HG03521 (cell line): ENCODE data around the gene SETD2.
"Not testable (repeated sequence)": the region's sequence is repeated elsewhere in the genome, so short reads cannot be mapped to it uniquely, and the experiment has no call there.

Source experiments
- ATAC-seq: cut with Tn5 transposase; IDR thresholded peaks from one replicate; pipeline ENCODE4 v1.9.1; 2021; ENCODE audit warnings: mild to moderate bottlenecking, moderate library complexity; ENCODE audit not compliant: unreplicated experiment

Gene SETD2

DNA sequence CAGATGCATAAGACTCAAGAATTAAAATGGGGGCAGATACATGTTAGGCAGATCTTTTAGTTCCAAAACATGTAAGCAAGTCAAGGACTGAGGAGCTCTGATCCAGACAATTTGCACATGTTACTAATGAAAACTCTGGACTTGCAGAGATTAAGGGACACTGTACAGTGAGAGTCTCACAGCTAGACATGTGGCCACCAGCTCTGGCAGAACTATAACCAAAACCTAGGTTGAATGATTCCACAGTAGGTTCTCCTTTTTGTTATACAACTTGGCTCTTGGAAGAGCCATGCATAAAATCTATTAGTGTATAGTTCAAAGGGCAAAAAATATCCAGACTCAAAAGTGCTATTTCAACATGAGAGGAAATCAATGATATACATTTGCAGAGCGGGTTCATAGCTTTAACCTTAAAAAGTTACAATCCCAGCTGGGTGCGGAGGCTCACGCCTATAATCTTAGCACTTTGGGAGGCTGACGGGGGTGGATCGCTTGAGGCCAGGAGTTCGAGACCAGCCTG, 61.8 kb downstream of the SETD2 start:
- no peak for ATAC-seq

DNA sequence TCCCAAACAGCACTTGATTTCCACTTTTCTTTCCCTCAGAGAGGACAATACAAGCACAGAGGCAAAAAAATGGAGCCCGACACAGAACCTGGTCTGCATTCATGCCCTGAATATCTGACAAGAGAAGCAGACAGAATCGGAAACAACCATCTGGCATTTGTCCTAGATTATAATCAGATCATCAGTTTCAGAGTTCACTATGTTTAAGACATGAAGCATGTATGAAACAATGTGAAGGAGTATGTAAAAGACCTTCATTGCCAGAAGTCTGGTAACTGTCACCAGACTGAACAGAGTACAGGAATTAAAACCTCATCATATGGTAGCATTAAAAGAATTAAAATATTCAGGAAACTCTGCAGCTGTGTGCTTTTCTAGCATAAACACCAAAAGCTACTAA, 65.0 kb downstream of the SETD2 start:
- no peak for ATAC-seq

DNA sequence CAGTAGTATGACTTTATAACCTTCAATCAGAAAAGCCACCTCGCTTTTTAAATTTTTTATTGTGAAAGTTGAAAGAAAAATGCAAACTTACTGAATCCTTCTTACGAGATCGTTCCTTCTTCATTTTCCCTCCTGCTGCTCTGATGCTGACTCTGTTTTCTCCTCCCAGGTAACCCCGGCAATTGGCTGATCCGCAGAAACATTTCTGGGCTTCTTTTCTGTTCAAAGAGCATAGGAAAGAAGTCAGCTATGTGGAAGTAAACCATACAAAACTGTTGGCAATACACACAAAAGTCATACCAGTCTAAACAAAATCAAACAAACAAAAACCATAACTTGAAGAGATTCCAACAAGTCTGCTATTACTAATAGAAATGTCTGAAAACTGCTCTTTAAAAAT, 66.0 kb downstream of the SETD2 start:
- no peak for ATAC-seq

DNA sequence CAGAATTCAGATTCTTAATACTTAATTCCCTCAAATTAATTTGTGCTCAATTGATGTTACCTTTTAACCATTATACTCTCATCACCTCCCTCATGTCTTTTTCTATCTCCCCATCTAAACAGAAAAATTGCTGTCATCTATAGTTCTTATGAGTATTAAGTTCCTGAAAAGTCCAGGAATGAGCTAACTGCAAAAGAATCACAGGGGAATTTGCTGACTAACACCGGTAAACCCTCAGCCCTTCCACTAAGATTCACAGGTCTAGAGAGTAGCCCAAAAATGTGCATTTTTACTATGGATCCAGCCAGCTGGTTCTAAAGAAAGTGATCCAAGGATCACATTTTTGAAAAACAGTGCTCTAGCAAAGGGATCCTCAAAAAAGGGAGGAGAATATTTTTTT, 67.0 kb downstream of the SETD2 start:
- ATAC-seq, result no peak

DNA sequence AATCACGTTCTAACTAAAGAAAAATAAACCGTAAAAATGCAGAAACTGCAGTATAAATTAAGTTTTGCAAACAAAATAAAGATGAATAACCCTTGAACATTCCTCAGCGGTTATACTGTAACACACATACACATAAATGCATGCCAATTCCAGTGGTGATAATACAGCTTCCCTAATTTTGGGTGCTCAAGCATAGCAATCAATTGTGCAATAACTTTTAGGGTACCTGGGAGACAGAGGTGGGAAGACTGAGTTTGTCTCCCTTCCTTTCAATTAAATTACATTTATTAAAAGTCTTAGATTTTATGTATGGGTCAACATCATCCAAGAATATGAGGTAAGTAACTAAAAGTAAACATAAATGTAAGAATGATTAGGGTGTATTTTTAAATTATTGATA, 71.8 kb downstream of the SETD2 start:
- ATAC-seq, result no peak

DNA sequence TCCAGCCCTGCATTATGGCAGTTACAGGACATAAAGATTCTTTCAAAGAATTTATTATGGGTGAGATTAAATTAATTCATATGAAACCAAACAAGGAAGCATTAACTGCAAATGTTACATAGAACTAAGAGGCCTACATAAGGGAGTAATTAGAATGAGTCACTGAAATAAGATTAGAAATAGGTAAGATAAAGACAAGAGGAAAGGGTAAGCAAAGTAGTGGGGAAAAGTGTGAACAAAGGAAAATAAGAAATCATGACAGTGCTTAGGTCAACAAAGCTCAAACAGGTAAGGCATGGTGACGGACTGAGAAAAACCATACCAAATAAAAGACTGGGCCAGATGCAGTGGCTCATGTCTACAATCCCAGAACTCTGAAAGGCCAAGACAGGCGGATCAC, 74.3 kb downstream of the SETD2 start:
- ATAC-seq, result no peak

DNA sequence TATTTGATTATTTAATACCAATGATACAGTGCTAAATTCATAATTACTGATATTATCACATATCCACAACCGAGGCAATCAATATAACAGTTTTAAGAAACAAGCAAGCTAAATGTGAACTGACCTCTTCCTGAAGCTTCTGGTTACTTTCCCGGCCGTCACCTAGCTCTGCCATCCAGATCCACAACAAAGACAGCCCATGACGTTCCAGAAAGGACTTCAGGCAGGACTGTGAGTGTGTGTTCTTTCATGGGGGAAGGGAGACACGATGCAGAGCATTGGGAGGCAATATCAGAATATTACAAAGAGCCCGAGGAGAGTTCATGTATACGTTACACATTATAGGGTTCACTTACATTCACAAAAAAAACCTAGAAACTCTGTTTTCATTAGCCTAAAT, 77.8 kb downstream of the SETD2 start:
- ATAC-seq, result no peak

DNA sequence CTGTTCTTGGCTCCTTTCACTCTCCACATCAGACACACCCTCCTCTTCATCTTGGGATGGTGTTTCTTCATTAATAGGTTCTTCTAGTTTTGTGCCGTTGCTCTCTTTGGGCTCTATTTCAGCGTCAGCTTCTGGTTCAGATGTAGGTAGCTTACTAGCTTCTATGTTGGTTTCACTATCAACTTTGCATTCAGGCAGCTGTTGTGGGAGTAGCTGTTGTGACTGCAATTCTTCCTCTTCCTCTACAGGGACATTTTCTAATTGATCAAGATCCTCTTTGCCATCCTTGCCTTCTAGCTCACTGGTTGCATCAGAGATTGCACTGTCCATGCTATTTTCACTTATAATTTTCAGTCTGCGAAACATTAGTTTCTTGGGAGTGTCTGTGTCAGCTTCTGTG, 80.1 kb downstream of the SETD2 start:
- ATAC-seq, result no peak

DNA sequence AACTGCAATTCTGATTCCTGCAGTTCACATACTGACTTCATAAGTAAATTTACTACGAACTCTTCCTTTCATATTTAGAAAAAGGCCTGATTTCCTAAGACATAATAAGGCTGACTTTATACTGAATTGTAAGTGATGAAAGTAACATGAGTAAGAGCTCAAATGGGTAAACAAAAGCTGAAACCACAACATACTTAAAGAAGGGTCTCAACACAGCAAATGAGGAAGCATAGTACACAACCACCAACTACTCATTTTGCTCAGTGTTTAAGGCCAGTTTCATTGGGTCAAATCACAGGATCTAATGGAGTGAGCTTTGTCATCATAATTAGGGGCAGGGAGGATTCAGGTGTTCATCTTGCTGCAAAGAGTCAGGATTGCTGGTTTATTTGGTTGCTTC, 81.4 kb downstream of the SETD2 start:
- ATAC-seq, result no peak

DNA sequence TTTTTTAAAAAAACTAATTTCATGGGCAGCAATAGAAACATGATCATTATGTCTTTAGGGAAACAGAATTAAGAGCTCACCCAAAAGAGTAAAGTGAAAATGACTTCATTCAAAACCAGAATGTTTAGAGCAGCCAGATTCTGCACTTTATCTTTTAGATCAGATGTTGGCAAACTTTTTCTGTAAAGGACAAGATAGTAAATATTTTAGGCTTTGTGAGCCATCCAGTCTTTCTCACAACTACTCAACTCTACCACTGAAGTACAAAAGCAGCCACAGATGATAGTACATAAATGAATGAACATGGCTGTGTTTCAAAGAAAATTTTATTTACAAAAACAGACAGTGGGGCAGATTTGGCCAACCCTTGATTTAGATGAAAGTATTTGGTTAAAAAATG, 84.5 kb downstream of the SETD2 start:
- no peak for ATAC-seq

DNA sequence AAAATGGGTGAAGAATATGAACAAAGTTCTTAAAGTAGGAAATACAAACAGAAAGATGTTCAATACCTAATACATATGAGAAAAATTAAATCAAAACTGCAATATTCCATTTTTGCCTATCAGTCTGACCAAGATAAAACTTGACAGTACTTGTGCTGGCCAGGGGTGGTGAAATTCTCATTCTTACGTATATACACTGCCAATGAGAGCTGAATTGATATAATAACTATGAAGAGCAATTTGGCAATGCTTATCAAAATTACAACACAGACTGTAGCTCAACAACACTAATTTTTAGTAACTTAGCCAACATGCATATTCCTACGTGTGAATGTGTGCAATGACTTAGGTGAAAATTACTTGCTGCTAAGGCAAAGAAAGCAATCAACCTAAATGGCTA, 90.2 kb downstream of the SETD2 start:
- ATAC-seq, result no peak

DNA sequence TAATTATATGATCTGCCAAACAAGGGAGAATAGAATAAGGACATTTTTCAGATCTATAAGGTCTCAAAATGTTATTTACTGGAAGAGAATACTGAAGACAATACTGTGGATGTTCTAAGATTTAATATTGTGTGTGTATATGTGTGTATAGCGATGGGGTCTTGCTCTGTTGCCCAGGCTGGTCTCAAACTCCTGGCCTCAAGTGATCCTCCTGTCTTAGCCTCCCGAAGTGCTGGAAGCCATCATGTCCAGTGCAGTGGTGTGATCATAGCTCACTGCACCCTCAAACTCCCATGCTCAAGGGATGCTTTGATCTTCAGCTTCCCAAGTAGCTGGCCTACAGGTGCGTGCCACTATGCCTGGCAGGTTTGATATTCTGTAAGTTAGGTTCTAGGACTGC, 93.1 kb downstream of the SETD2 start:
- no peak for ATAC-seq

DNA sequence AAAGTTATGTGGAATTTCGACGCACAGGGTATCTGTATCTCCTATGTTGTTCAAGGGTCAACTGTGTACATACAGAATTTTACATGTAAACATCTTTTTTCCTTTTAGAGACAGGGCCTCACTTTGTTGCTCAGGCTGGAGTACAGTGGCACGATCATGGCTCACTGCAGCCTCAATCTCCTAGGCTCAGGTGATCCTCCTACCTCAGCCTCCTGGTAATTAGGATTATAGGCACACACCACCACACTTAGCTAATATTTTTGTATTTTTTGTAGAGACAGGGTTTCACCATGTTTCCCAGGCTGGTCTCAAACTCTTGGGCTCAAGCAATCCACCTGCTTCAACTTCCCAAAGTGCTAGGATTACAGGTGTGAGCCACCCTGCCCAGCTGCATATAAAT, 97.7 kb downstream of the SETD2 start:
- ATAC-seq, result not testable (repeated sequence)

DNA sequence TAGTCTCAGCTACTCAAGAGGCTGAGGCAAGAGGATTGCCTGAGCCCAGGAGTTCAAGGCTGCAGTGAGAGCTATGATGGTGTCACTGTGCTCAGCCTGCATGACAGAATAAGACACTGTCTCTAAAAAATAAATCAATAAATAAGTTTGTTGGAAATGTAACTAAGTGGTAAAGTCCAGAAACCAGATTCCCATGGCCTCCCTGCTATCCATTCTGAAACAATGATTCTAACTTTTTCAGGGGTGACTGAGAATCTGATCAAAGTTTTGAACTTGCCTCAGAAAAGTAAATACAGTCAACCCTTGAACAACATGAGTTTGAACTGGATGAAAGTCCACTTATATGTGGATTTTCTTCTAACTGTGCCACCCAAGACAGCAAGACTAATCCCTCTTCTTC, 98.2 kb downstream of the SETD2 start:
- no peak for ATAC-seq

DNA sequence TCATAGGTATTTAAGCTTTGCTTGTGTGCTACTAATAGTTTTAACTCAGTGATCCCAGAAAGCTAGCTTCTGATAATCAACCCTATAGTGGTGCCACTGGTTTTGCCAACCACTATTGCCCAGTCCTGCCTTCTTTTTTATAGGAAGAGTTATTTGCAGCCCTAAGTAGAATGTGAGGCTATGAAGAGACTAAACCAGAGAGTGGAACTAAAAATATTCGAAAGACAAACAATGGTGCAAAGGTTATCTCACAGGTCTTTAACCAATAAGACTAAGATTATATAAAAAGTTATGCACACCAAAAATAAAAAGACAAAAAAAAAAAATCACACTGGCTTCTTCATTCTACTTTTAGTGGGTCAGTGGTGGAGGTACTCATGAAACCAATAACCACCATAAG, 98.9 kb downstream of the SETD2 start:
- no peak for ATAC-seq

DNA sequence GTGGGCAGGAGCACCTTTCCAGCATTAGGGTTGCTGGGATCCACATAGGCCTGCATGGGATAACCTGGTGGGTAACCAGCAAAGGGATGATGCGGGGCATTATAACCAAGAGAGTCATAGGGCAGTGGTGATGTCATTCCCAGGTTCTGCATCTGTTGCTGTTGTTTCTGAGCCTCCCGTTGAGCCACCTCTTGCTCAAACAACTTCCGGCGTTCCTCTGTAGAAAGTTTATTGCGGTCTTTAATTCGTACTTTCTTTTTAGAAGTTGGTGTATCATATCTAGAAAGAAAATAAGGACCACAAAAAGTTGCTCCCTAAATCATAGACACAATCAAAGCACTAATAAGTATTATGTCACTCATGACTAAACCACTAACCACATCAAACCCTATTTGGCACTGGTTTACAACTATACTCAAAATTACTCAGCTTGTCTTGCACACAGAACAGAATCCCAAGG, 106.7 kb downstream of the SETD2 start:
- ATAC-seq, result no peak

DNA sequence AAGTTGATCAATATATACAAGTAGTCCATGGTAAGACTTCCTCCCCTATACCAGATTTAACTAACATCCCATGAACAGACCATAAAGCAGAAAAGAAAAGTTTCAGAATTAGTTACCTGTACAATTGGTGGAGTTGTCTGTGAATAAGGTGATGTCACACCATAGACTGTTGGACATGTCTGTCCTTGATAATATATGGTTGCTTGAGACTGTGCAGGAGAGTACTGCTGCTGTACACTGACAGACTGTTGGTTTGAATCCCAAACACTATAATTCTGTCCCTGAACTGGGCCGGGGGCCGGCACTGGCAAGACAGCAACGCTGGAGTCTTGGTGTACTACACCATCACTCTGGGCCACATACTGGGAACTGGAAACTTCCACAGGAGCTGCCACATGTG, 107.2 kb downstream of the SETD2 start:
- ATAC-seq, result no peak

DNA sequence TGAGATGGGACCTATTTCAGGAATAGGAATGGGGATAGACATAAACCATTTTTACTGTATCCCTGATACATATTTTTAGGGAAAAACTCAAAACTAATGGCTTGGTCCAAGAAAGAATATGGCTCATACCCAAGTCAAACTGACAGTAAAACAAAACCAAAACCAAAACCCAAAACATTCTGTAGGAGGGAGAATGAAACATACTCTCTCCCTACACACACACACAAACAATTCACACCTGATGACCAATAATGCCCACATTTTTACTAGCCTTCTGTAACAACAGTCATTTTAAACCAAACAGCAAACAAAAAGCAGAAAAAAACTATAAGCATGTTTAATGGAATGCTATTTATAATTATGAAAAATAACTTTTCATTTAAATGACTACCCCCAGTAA, 109.5 kb downstream of the SETD2 start:
- ATAC-seq, result no peak

DNA sequence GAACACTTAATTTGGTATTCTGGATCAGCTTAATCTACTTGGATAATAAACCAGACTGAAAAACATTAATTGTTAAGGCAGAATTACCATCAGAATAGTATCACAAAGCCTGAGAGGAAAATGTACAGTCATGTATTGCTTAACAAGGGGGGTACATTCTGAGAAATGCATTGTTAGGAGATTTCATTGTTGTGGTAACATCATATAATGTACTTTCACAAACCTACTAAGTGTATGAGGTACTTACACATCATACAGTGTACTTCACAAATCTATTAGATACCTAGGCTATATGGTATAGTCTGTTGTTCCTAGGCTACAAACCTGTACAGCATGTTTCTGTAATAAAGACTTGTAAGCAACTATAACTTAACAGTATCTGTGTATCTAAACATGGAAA, 116.2 kb downstream of the SETD2 start:
- no peak for ATAC-seq

DNA sequence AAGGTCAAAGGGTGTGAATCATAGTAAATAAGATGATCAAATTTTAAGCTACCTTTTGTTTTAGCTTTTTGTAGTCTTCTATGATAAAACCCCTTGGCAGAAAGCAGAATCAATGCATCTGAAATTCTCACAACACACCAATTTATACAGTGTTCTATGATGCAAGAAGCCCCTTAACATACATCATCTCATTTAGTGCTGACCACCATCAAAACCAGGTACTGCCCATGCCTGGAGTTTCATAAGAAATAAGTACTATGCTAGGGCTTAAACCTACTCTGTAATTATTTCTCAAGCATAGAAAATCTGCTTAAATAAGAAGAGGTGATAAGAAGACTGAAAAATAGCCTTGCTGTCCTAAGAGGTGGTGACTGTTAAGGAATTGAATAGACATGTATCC, 116.8 kb downstream of the SETD2 start:
- no peak for ATAC-seq

DNA sequence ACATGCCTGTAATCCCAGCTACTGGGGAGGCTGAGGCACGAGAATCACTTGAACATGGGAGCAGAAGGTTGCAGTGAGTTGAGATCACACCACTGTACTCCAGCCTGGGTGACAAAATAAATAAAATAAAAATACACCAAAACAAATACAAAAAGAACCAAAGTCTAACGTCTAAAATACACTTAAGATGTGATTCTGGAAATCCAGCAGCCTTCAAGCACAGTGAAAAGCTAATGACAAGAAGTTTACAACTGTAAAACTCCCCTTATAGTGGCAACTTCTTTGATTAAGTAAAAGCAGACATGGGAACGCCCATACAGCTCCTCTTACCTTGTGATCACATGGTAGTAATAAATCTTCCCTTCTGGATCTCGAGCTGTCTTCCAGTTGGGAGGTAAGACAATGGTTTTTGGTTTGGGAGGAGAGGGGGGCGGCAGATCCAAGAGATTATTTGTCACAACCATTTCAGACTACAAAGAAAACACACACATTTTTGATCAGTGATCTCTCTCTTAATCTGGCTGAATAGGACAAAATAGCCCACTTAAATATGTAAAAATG, 121.6 kb downstream of the SETD2 start:
- ATAC-seq, result no peak

DNA sequence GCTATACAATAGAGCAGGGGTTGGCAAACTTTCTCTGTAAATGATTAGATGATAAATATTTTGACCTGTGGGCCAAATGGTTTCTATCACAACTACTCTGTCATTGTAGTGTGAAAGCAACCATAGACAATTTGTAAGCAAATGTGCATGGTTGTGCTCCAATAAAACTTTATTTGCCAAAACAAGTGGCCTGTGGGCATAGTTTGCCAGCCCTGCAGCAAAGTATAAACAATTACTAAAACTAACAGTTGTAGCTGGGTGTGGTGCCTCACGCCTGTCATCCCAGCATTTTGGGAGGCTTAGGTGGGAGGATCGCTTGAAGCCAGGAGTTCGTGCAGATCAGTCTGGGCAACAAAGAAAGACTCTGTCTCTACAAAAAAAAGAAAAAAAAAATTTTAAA, 122.8 kb downstream of the SETD2 start:
- ATAC-seq, result no peak

DNA sequence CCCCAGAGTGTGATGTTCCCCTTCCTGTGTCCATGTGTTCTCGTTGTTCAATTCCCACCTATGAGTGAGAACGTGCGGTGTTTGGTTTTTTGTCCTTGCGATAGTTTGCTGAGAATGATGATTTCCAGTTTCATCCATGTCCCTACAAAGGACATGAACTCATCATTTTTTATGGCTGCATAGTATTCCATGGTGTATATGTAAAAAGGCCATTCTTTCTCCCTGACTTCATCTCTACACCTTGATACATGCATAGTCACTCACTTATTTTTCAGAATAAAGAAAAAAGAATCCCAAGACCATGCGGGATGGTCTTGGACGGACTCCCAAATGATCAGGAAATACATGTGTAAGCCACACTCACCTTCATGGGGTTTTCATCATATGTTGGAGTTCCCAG, 126.6 kb downstream of the SETD2 start:
- not testable (repeated sequence) for ATAC-seq
